B cell (primary cell): ENCODE results near the gene JAK1. TPM values are rescaled to one million over a fixed set of nuclear protein-coding genes. Genes with fewer than 3 reads are reported as not detected.

Source experiments
- ATAC-seq: fragments of 200-7000 bp; cut with Tn5 transposase; one replicate; pipeline ENCODE4 v1.10.0; 2021; ENCODE audit warnings: low read depth, mild to moderate bottlenecking, moderate number of reproducible peaks, moderate library complexity
- CTCF ChIA-PET: fragments of 350-600 bp; sonication (Branson Sonifier 250); formaldehyde crosslinking; loops from one replicate; lab custom pipeline; 2021; ENCODE audit warnings: antibody characterized with exemption, inconsistent platforms; lab: Charles Lee
- POLR2A ChIA-PET: fragments of 350-600 bp; sonication (Branson Sonifier 250); formaldehyde crosslinking; loops from one replicate; lab custom pipeline; 2021; ENCODE audit warnings: antibody characterized with exemption; lab: Charles Lee
- DNase-seq: peaks from one replicate; pipeline ENCODE4 v3.0.0; 2013
- H2AFZ ChIP-seq: 2 replicates; pipeline ENCODE4 v1.6.1; 2012; ENCODE audit warnings: mild to moderate bottlenecking, low read depth, low read length; ENCODE audit not compliant: insufficient read depth, poor library complexity, severe bottlenecking
- H3K27ac ChIP-seq, 2 donors: 1 replicate in 1 of 2; 2 replicates in 1 of 2; pipeline ENCODE4 v1.5.1; 2012 to 2013; ENCODE audit warnings: low read length in 2 of 2, mild to moderate bottlenecking in 2 of 2, moderate library complexity in 1 of 2
- H3K27me3 ChIP-seq, 4 experiments: fragments of 200-600 bp in 1 of 4; sonication (generic) in 1 of 4; replicated peaks in 1 of 4; 1 replicate in 2 of 4; 2 replicates in 2 of 4; pipeline versions ENCODE4 v1.6.1 to v1.7.0; 2013 to 2016; ENCODE audit warnings: low read length in 3 of 4, mild to moderate bottlenecking in 2 of 4, mixed read lengths in 1 of 4, moderate library complexity in 1 of 4; ENCODE audit not compliant: insufficient read depth in 4 of 4, control insufficient read depth in 3 of 4; ENCODE audit errors: control extremely low read depth in 1 of 4
- H3K36me3 ChIP-seq, 2 experiments: replicated peaks in 1 of 2; 1 replicate in 1 of 2; 2 replicates in 1 of 2; pipeline versions ENCODE4 v1.6.1 to v1.7.1; 2013; ENCODE audit warnings: low read length in 1 of 2; ENCODE audit not compliant: insufficient read depth in 2 of 2, control insufficient read depth in 1 of 2; ENCODE audit errors: control extremely low read depth in 1 of 2, extremely low read depth in 1 of 2
- H3K4me1 ChIP-seq, 2 donors: fragments of 200-600 bp in 1 of 2; sonication (generic) in 1 of 2; 1 replicate in 1 of 2; 2 replicates in 1 of 2; pipeline versions ENCODE4 v1.5.1 to v1.6.1; 2013 to 2017; ENCODE audit warnings: low read length in 2 of 2; ENCODE audit not compliant: control insufficient read depth in 2 of 2, insufficient read depth in 2 of 2
- H3K4me2 ChIP-seq: replicated peaks from 2 replicates; pipeline ENCODE3; 2012; ENCODE audit warnings: mild to moderate bottlenecking, low read depth, low read length; ENCODE audit not compliant: poor library complexity, severe bottlenecking
- H3K4me3 ChIP-seq, 5 experiments: fragments of 200-600 bp in 1 of 5; sonication (generic) in 1 of 5; 1 replicate in 3 of 5; 2 replicates in 2 of 5; pipeline versions ENCODE4 v1.5.1 to v1.7.0; 2011 to 2016; ENCODE audit warnings: low read length in 4 of 5, mild to moderate bottlenecking in 4 of 5, low read depth in 2 of 5, control low read depth in 1 of 5, moderate library complexity in 1 of 5; ENCODE audit not compliant: insufficient read depth in 1 of 5; ENCODE audit errors: control extremely low read depth in 1 of 5, extremely low read depth in 1 of 5
- H3K79me2 ChIP-seq: fragments of 200-600 bp; sonication (generic); one replicate; pipeline ENCODE4 v1.6.0; 2016; ENCODE audit warnings: low read length; ENCODE audit not compliant: control insufficient read depth, insufficient read depth
- H3K9ac ChIP-seq: fragments of 200-600 bp; sonication (generic); 2 replicates; pipeline ENCODE4 v1.6.1; 2017; ENCODE audit warnings: mild to moderate bottlenecking, low read length, moderate library complexity
- H3K9me3 ChIP-seq, 3 donors: one replicate each; pipeline versions ENCODE4 v1.6.1 to v1.7.1; 2013; ENCODE audit warnings: low read length in 2 of 3; ENCODE audit not compliant: control insufficient read depth in 2 of 3, insufficient read depth in 1 of 3; ENCODE audit errors: control extremely low read depth in 1 of 3
- H4K20me1 ChIP-seq: 2 replicates; pipeline ENCODE4 v1.6.0; 2012; ENCODE audit warnings: mild to moderate bottlenecking, low read length; ENCODE audit not compliant: insufficient read depth, control insufficient read depth, poor library complexity, severe bottlenecking
- H3K27ac Mint-ChIP-seq: one replicate; pipeline ENCODE4 v1.8.0; 2021; ENCODE audit warnings: mixed read lengths
- H3K27me3 Mint-ChIP-seq: one replicate; pipeline ENCODE4 v1.8.0; 2021; ENCODE audit warnings: mixed read lengths
- H3K4me1 Mint-ChIP-seq: one replicate; pipeline ENCODE4 v1.8.0; 2021; ENCODE audit warnings: mixed read lengths
- H3K4me3 Mint-ChIP-seq: one replicate; pipeline ENCODE4 v1.8.0; 2021; ENCODE audit warnings: mixed read lengths
- H3K9me3 Mint-ChIP-seq: one replicate; pipeline ENCODE4 v1.8.0; 2022; ENCODE audit warnings: mixed read lengths; ENCODE audit not compliant: insufficient read depth
- EZH2 ChIP-seq: IDR thresholded peaks from 2 replicates; pipeline ENCODE4 v1.6.1; 2012; ENCODE audit warnings: borderline replicate concordance, low read depth, mild to moderate bottlenecking, moderate library complexity, low read length; ENCODE audit not compliant: insufficient read depth, poor library complexity, severe bottlenecking
- WGBS: methylation state at CpG from one replicate; pipeline ENCODE4 v1.1.5; 2013; ENCODE audit warnings: missing lambda C conversion rate; ENCODE audit not compliant: insufficient coverage; 5-methylcytosine and 5-hydroxymethylcytosine counted together
- intact Hi-C: fragments of 100-400 bp; cut with micrococcal nuclease; formaldehyde crosslinking; loops from one replicate; pipeline ENCODE4 v1.10.0; 2022
- polyA plus RNA-seq: library from polyadenylated mRNA; depleted of rRNA; stranded (reverse); fragments of >200 nt; gene quantifications from 2 replicates; pipeline ENCODE4 v1.2.3, GENCODE V29; 2012
- total RNA-seq, 2 donors: library from RNA; stranded (reverse); fragments of 120-200 nt in 1 of 2; gene quantifications; 1 replicate in 1 of 2; 2 replicates in 1 of 2; pipeline versions ENCODE4 v1.2.3 to v1.2.4, GENCODE V29; 2013 to 2022
- TF ChIP-seq, protein P1 (sequence below): fragments of 200-600 bp; IDR thresholded peaks from one replicate; pipeline ENCODE4 v1.8.0; 2022; ENCODE audit warnings: antibody characterized with exemption, mild to moderate bottlenecking

JAK1 gene
- total and polyA plus RNA-seq, 2 donors (not counting 1 experiment from before 2014, with no cell fraction given), result 99.0 to 244 TPM

DNA sequence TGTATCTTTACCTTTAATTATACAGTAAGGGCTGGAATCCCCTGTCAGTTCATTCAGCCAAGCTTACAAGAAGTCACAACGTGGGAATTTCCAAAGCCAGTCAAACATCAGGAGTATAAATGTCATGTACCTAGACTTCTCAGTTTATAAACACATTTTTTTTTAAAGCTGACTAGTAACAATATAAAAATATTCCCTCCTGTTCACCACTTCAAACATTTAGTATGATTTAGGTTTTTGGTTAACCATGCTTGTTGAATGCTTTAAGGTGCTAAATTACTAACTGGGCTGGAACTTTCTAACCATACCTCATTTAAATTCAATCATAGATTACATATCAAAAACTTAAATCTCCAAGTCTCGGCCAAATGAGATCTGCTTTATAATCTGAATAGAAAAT, 44.0 kb downstream of the JAK1 start:
- H3K9ac ChIP-seq, result no peak overlapping the region
- no CpG with 5 or more reads among the region's 2 CpGs for WGBS
- H3K79me2 ChIP-seq, result peaks cover 97% of the 10 kb centered on the region
- no peak for ATAC-seq
- no peaks in the 10 kb centered on the region for H3K9me3 ChIP-seq
- intact Hi-C loops, result no loop called here
- no peak overlapping the region for H3K27ac Mint-ChIP-seq
- no peak for DNase-seq
- peaks cover 95% of the 10 kb centered on the region for H3K4me1 Mint-ChIP-seq
- H3K27me3 Mint-ChIP-seq, result no peaks in the 10 kb centered on the region
- no peak overlapping the region for H3K4me3 ChIP-seq
- POLR2A ChIA-PET, result no interaction called here
- no peak overlapping the region for H2AFZ ChIP-seq
- peak overlapping the region; percentile 53 for H3K4me3 Mint-ChIP-seq
- CTCF ChIA-PET, result interaction anchor here (0.7 kb wide), 1 partner anchor 98 kb away, joined by 3 read pairs; no protein-coding TSS in a partner anchor
- H4K20me1 ChIP-seq, result peaks cover 89% of the 10 kb centered on the region
- H3K9me3 Mint-ChIP-seq, result no peaks in the 10 kb centered on the region
- peak overlapping the region in 1 of 2 donors; percentile 3 for H3K27ac ChIP-seq
- peaks cover 63 to 70% of the 10 kb centered on the region in 2 donors for H3K4me1 ChIP-seq
- H3K36me3 ChIP-seq, result peaks cover 2 to 9% of the 10 kb centered on the region in 2 experiments
- no peak for TF ChIP-seq EZH2
- TF ChIP-seq, protein P1, sequence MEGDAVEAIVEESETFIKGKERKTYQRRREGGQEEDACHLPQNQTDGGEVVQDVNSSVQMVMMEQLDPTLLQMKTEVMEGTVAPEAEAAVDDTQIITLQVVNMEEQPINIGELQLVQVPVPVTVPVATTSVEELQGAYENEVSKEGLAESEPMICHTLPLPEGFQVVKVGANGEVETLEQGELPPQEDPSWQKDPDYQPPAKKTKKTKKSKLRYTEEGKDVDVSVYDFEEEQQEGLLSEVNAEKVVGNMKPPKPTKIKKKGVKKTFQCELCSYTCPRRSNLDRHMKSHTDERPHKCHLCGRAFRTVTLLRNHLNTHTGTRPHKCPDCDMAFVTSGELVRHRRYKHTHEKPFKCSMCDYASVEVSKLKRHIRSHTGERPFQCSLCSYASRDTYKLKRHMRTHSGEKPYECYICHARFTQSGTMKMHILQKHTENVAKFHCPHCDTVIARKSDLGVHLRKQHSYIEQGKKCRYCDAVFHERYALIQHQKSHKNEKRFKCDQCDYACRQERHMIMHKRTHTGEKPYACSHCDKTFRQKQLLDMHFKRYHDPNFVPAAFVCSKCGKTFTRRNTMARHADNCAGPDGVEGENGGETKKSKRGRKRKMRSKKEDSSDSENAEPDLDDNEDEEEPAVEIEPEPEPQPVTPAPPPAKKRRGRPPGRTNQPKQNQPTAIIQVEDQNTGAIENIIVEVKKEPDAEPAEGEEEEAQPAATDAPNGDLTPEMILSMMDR, result no peak
- peak overlapping the region; percentile 18 for H3K4me2 ChIP-seq
- H3K27me3 ChIP-seq, result no peaks in the 10 kb centered on the region

DNA sequence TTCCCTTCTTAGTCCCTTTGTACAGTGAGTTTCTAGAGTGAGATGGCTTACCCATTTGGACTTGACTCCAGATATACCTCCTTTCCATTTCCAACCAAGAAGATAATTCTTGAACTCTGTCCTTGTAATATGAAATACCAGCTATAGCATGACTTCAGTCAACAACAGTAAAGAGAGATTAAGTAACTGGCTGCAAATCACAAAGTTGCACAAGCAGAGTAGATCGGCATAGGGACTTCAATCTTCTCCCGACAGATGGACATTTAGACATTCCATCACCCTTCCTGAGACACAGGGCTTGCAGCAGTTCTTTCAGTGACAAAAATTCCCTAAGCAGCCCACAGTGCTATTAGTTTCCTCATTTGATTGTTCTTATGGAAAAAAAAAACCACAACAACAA, 44.6 kb downstream of the JAK1 start:
- H3K27me3 ChIP-seq, result no peaks in the 10 kb centered on the region
- H3K9me3 ChIP-seq, result no peaks in the 10 kb centered on the region
- TF ChIP-seq, protein P1, result no peak
- TF ChIP-seq EZH2, result no peak
- ChIA-PET CTCF (no interaction called here), POLR2A (no interaction called here)
- Mint-ChIP-seq H3K27me3 (no peaks in the 10 kb centered on the region), H3K4me1 (peaks cover 95% of the 10 kb centered on the region), H3K4me3 (peak overlapping the region; percentile 6), H3K9me3 (no peaks in the 10 kb centered on the region), H3K27ac (peak overlapping the region; percentile 32)
- WGBS, result 57% methylated on average over 1 of the region's 2 CpGs
- peaks cover 2 to 4% of the 10 kb centered on the region in 2 experiments for H3K36me3 ChIP-seq
- H3K4me1 ChIP-seq, result peaks cover 66 to 70% of the 10 kb centered on the region in 2 donors
- H3K27ac ChIP-seq, result peak overlapping the region in 1 of 2 donors; percentile 46
- H3K4me3 ChIP-seq, result no peak overlapping the region
- H4K20me1 ChIP-seq, result peaks cover 89% of the 10 kb centered on the region
- H3K79me2 ChIP-seq, result peaks cover 97% of the 10 kb centered on the region
- H3K4me2 ChIP-seq, result peak overlapping the region; percentile 18
- H2AFZ ChIP-seq, result no peak overlapping the region
- intact Hi-C loops, result loop anchor here (2.0 kb wide), 1 partner anchor 23 kb away; no protein-coding TSS in a partner anchor
- no peak overlapping the region for H3K9ac ChIP-seq
- ATAC-seq, result no peak
- DNase-seq, result no peak
